Activated CD4-positive, alpha-beta T cell treated with anti-CD3 and anti-CD28 coated beads, Interleukin-2, amount 50 U/mL, for 1 hour (primary cell): ENCODE results near the gene C17orf107.

ENCODE experiments used
- DNase-seq: peaks from one replicate; pipeline ENCODE4 v3.0.0-alpha.2; 2020

The C17orf107 gene

GRCh38 chr17:4879601-4880000, 19.7 kb upstream of the C17orf107 start:
- no peak for DNase-seq

GRCh38 chr17:4880857-4881256, 18.5 kb upstream of the C17orf107 start:
- DNase-seq = no peak

GRCh38 chr17:4881761-4882555, 17.4 kb upstream of the C17orf107 start:
- peak; percentile 73 for DNase-seq

GRCh38 chr17:4884489-4884888, 14.8 kb upstream of the C17orf107 start:
- DNase-seq = no peak

GRCh38 chr17:4886830-4887229, 12.5 kb upstream of the C17orf107 start:
- no peak for DNase-seq

GRCh38 chr17:4887581-4887980, 11.8 kb upstream of the C17orf107 start:
- DNase-seq = no peak

- DNase-seq = no peak
Measured at GRCh38 chr17:4891411-4892410, 7.6 kb upstream of the C17orf107 start.

- DNase-seq = no peak
Measured at GRCh38 chr17:4892499-4893221, 6.7 kb upstream of the C17orf107 start.

GRCh38 chr17:4893272-4893671, 6.1 kb upstream of the C17orf107 start:
- DNase-seq = no peak

- no peak for DNase-seq
Measured at GRCh38 chr17:4893721-4894560, 5.4 kb upstream of the C17orf107 start.

- DNase-seq = no peak
Measured at GRCh38 chr17:4895121-4895520, 4.2 kb upstream of the C17orf107 start.

GRCh38 chr17:4895657-4896331, 3.5 kb upstream of the C17orf107 start:
- no peak for DNase-seq

GRCh38 chr17:4896332-4897197, 2.8 kb upstream of the C17orf107 start:
- no peak for DNase-seq

- DNase-seq = no peak
Measured at GRCh38 chr17:4897198-4897687, 2.1 kb upstream of the C17orf107 start.

GRCh38 chr17:4897785-4898184, 1.6 kb upstream of the C17orf107 start:
- no peak for DNase-seq

GRCh38 chr17:4898351-4898750, 985 bp upstream of the C17orf107 start:
- DNase-seq = no peak

- DNase-seq = no peak
Measured at GRCh38 chr17:4898927-4899326, 409 bp upstream of the C17orf107 start.

GRCh38 chr17:4900231-4901107, 1.1 kb downstream of the C17orf107 start:
- DNase-seq = peak; percentile 55

GRCh38 chr17:4901108-4901647, 1.8 kb downstream of the C17orf107 start:
- DNase-seq = no peak
